Fibroblast of skin of scalp (primary cell): ENCODE data around the gene HOXC11.

Experiments used
- DNase-seq: peaks from one replicate; pipeline ENCODE4 v3.0.0-alpha.2; 2013

HOXC11 gene

DNA sequence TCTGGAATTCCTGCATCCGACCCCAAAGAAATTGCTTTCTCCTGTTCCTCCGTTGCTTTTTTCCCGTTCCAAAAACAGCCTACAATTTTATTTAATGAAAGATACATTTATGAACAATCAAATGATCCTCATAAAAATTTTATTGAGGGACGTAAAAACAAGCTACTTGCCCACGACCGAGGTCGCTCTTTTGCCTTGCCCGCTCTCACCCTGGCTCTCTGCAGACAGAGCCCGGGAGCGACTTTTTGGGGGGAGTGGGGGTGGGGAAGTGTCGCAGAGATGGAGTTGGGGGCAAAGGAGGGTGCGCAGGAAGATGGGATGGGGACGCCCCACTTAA, 25.9 kb downstream of the HOXC11 start:
- no peak for DNase-seq

DNA sequence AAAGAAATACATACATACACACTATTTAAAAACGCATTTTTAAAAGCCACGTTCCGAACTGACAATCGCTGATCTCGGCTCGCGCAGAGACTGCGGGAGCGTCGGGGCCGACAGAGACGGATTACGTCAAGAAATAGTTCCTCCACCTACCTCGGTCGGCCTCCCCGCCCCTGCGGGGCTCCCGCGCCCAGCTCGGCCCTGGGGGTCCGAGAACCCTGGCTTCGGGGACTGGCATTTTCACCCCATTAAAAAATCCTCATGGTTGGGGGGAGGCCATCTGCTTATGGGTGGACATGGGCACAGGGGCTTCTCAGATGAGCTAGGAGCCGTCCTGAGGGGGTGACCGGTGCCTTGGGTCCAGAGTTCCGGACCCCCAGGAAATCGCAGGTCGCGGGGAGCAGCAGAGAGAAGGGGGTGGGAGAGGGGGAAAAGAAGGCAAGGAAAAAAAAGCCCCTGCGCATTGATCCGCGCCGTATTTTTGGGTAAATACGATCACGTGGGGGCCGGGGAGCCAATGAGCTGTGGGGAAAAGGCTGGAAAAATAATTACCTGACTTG, 26.7 kb downstream of the HOXC11 start:
- DNase-seq: peak; percentile 27

DNA sequence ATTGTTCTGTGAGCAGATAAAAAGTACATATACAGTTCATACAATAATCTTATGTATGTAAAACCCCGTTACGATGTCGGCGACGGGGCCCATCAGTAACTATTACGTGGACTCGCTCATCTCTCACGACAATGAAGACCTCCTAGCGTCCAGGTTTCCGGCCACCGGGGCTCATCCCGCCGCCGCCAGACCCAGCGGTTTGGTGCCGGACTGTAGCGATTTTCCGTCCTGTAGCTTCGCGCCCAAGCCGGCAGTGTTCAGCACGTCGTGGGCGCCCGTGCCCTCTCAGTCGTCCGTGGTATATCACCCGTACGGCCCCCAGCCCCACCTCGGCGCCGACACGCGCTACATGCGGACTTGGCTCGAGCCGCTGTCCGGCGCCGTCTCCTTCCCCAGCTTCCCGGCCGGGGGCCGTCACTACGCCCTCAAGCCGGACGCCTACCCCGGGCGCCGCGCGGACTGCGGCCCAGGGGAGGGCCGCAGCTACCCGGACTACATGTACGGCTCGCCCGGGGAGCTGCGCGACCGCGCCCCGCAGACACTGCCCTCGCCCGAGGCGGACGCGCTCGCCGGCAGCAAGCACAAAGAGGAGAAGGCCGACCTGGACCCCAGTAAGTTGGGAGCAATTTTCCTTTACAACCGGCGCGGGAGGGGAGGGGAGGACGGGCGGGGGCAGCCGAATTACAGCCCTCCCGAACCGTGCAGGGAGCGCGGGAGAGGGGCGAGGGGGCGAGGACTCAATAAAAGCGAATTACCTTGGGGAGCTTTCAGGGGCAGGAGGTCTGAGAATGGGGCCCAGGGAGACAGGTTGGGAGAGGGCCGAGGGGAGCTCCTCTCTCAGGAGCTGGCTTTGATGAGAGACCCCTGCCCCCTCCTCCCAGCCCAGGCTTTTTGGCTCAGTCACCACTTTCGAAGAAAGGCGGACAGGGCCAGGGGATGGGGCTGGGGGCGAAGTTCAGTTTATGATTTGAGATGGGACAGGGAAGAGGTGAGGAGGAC, 27.5 kb downstream of the HOXC11 start, which contains the start of gene HOXC9:
Gene HOXC9 (plus strand): TSS at position 46 of the 999 bp plus-strand sequence. CDS start 28 bp downstream, at position 74.
- no peak for DNase-seq

DNA sequence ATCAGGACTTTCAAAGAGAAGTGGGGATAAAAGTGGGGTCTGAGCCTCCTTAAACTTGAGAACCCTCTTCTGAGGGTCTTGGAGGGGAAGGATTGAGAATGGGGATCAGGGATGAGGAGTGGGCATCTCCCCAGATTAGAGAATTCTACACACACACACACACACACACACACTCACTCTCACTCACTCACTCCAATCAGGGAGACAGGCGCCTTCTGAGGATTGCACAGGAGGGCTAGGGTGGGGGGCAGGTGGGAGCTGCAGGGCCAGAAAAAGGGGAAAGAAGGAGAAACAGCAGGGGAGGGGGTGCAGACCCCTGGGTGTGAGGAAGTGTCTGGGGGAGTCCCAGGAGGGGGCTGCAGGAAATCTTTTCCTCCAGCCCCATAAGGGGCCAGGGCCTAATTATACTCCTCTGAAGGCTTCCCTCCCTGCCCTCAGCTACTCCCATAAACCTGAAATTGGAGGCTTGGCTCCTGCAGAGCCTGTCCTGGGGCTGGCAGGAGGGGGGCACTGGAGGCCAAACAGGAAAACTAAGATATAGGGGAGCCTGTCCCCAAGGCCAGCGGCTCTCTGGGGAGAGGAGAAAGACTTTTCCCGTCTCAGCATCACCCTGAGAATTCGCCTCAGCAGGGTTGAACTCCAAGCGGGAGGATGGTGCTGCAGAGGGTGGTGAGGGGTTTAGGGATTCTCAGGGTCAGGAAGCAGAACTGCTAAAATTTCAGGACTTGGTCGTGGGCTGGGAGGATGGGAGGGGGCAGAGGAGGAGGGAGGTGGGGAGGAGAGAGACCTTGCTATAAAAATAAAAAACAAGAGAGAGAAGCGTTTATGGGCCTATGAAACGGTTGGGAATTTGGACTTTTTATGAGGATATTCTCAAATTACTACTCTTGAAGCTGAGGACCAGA, 28.6 kb downstream of the HOXC11 start:
- no peak for DNase-seq

DNA sequence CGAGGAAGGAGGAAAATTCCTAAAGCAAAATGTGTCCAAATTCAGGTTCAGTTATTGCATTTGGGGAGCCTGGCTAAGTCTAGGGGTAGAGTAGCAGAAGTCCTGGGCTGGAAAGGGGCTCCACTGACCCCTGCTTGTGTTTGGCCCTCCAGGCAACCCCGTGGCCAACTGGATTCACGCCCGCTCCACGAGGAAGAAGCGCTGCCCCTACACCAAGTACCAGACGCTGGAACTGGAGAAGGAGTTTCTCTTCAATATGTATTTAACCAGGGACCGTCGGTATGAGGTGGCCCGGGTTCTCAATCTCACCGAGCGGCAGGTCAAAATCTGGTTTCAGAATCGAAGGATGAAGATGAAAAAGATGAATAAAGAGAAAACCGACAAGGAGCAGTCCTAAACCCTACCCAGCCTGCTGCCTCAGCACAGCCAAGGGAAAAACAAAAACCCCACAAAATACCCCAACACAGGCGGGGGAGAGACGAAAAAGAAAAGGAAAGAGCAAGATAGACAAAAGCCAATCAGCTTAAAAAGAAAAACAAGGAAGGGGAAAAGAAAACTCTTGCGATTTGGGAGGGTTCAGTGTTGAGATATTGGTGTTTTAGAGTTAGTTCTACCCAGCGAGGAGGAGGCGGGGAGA, 29.5 kb downstream of the HOXC11 start:
- no peak for DNase-seq

DNA sequence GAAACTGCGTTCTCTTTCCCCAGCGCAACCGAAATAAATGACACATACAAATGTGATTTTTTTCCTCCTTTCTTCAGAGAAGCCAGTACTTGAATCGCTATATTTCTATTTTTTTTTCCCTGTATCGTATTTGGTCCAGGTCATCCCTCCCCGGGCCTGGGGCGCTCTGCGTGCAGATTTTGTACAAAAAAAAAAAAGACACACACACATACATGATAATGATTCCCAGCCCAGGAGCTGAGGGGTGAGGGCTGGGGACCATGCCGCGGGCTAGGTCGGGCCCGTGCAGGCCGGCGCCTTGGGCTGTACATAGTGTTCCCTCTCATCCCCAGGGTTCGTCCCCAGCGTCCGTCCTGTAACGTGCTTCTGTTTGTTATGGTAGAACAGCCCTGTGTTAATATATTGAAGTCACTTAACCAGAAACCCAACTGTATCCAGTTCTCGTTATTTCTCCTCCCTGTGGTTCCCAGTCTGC, 30.0 kb downstream of the HOXC11 start:
- DNase-seq: no peak

DNA sequence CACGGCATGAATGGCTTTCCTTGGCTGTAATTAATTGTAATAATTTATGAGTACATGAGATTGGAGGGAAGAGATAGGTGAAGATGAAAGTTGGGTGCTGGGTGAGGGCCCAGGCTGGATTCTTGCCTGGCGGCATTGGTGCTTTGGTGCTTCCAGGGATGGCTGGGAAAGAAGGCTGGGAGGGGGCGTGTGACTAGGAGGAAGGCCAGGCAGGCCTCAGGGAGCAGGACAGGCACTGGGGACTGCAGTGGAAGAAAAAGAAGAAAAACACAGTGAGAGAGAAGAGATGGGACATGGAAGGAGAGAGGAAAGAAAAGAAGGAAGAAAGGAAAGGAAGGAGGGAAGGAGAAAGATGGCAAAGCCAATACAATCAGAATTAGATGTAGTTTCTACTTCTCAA, 30.7 kb downstream of the HOXC11 start:
- no peak for DNase-seq

DNA sequence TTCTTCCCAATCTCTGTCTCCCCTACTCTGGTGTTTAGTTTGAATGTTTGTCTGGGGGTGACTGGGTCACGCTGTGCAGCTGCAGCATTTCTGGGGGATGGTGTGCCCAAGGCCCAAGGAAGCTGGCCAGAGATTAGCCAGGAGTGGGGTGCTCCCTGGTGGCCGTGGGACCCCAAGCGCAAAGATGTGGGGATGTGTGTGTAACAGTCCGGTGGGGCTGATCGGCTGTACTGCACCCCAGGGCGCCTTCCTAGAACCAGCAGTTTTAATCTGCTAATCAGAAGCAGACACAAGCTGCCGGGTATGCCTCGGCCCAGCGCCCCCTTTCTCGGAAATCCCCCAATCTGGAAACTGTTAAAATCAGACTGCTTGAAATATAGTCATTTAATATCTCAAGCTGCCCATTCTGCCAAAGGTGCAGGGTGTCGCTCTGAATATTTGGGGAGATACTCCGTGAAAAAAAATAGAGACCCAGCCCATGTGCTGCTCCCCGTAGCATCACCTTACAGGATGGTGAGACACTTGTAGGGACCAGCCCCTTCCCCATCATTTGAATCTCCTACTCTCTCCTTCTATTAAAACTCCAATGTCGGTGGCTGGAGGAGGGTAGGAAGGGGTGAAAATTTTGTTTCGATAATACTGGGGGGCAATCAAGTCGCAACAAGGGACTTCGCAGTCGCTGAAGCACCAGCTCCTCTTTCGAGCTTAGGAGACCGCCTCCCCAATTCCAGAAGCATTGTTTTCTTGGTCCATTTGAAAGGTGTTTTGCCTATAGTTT, 31.3 kb downstream of the HOXC11 start:
- DNase-seq: no peak

DNA sequence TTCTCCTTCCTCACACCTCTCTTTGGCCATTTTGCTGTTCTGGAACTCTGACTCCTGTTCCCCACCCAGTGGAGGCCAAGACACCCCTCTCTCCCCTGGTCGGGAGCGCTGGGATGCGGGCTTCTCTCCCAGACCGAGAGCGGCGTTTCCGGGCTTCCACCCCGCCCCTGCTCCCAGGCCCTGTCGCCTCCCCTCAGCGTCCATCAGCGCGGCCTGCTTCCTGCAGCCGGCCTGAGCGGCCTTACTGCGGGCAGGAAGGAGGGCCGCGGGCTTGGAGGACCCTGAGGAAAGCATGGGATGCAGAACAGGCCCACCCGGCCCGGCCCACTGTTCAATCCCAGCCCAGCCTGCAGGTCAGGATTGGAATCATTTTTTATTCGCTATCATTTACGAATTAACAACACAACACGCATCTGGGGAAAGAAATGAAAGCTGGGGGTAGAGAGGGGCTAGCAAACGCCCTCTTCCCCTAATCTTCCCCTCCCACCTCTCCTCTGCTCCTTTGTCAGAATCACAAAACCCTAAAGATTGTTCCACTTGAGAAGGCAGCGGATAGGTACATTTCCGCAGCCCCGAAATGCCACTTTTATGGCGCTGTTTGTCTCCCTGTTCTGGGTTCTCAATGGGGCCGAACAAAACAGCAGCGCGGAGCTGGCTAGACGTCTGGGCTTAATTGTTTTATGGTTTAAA, 32.1 kb downstream of the HOXC11 start:
- no peak for DNase-seq

DNA sequence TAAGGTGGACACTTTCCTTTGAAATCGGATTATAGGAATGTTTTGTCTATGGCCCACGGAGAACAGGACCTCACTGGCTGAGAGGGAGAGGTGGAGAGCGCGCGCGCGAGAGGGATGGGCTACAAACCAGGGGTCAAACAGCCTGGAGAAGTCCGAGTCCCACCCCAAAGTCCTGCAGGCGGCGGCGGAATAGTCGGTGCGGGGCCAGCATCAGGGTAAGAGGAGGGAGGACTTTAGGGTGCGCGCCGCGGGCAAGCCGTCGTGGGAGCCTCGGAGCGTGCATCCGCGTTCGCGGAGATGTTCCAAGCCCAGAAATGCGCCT, 32.6 kb downstream of the HOXC11 start:
- no peak for DNase-seq

DNA sequence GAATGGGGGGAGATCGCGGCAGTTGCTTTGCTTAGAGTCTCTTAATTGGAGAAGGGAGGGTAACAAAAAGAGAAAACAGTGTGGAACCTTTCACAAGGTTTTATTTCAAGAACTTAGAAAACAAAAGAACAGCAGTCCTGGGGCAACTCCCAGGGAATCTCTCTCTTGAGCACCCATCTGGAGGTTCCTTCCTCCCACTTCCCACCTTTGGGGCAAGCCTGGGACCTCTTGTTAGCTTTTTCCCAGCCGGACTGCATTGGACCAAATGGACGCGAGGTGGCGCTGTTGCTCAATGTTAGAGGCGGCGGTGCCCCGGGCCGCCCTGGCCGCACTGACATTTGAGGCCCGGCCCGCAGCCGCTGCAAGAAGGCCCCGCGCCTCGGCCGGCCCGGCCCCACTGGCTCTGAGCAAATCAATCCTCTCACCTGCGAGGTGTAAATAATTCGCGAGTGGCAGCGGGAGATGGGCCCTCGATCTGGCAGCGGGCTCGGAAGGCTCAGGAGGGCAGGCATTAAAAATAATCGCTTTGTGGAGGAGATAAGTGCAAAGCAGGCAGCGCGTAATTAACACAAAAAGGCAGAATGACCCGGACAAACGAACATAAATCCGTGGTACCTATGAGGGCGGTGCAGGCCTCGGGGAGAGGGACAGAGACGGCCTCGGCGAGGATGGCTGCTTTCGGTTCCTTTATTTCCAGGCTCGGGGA, 33.1 kb downstream of the HOXC11 start:
- DNase-seq: peak; percentile 75

DNA sequence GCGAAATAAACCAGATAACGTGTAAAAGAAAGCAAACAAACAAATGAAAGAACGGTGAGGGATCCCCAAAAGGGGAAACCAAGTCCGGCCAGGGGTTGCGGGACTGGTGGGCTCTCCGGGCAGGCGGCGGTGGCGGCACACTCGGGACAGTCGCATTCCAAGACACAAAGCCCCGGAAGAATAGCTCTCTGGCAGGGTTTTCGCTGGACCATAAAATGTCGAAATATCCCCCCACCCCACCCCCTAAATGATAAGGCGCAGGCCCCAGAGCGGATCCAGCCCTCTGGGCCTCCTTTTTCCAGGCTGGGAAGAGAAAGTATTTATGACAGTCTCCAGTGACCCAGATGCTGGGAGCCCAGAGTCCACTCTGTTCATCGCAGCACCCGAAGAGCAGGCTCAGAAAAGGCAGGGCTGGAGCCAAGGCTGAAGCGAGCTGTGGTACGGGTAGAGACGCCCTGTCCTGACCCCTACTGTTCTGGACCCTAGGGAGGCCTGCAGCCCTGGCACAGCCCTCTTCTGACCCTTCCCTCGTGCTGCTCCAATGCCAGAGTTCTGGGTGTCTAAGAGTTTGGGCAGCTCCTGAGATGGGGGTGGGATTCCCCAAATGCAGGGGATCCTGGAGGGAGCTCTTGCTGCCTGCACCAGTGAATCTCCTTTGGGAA, 33.8 kb downstream of the HOXC11 start:
- no peak for DNase-seq

DNA sequence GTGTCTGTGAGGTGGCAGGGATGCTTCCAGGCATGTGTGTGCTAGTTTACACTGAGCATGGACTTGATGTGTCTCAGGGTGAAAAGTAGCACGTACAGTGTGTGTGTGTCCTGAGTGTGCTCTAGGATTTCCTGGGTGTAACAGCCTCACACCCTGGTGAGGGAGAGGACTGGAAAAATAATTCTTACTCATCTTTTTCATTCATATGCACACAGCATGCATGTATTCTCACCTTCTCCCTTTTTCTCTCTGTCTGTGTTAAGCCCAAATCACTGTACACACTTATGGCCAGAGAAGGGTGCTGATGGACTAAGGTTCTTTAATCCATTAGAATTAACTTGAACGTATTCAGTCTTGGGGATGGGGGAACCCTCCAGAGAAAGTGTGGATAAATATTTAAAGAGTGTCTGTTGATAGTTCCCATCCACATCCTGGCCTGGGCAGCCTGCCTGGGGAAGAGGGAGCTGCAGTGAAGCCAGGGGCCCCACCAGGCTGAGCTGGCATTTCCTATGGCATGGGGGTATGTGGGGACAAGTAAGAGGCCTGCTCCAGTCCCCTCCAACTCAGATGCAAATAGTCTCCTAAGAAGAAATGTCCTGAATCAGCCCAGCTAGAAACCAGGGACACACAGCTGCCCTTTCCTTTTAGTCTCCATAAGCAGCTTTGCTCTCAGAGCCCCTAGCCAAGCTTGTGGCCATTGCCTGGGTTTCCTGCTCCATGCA, 34.8 kb downstream of the HOXC11 start:
- DNase-seq: no peak

DNA sequence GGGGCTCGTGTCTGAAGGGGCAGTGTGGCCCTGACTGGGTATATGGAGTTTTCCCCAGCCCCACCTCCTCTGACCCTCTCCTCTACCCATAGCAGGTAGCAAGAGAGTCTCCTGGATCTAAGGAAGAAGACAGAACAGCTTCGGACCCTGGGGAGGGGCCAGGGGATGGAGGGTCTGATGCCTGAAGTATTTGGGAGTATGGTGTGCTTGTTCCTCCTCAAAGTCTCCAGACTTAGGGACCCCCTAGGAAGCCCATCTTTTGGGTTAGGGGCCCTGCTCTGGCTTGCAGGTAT, 35.3 kb downstream of the HOXC11 start:
- DNase-seq: no peak

DNA sequence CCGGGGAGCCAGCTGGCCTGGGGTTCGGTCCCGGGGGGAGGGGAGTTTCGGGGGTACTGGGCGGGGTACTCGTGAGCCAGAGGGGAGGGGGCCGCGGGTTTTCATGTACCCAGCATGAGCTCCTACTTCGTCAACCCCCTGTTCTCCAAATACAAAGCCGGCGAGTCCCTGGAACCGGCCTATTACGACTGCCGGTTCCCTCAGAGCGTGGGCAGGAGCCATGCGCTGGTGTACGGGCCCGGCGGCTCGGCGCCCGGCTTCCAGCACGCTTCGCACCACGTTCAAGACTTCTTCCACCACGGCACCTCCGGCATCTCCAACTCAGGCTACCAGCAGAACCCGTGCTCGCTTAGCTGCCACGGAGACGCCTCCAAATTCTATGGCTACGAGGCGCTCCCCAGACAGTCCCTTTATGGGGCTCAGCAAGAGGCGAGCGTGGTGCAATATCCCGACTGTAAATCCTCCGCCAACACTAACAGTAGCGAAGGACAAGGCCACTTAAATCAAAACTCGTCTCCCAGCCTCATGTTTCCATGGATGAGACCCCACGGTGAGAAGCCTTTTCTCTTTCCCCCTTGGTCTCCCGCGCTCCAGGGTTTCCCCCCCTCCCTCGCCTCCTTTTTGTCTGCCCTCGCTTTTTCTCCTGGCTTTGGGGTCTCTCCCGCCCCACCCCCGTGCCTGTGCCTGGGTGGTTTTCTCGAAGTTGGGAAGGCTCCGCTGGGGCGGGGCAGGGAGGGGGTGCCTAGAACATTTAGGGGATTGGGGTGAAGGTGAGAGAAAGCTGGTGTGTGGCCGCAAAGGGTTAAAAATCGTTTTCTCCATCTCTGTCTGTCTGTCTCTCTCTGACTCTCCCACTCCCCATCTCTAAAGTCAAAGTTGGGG, 36.5 kb downstream of the HOXC11 start:
- DNase-seq: no peak

DNA sequence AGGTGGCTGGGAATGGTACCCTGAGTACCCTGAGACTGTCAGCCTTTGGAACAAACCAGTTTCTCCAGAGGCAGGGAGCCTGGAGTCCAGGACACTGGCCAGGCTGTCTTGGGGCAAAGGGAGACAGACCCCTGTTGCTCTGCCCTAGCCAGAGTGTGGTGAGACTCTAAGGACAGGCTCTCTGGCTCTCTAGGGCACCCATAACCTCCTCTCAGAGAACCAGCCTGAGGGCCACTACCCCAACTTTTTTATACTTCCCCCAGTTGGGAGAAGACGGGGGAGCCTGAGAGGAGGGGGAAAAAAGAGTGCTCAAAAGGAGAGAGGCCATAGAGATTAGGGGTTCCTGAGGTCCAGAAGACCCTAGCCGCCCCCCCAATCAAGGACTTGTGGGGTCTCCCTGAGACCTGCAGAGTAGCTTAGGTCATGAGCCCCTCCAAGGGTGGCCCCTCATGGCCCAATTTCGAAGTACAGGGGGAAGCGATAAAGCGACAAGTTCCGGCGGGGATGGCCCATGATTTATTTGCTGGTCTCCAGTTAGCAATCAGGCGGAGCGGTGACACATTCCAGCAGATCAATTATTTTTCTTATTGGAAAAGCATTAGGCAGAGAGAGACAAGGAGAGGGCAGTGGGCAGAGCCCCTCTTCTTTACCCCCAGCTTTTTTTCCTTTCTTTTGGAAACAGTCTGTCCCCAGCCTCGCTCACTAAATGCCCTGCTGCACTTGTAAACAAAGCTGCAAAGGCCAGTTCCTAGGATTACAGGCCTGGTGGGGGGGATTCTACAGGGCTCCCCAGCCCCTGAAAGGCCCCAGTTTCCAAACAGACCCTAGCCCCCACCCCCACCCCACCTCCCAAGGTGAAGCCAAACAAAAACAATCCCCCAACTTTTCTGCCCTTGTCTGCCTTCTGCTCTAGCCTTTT, 37.4 kb downstream of the HOXC11 start:
- no peak for DNase-seq

DNA sequence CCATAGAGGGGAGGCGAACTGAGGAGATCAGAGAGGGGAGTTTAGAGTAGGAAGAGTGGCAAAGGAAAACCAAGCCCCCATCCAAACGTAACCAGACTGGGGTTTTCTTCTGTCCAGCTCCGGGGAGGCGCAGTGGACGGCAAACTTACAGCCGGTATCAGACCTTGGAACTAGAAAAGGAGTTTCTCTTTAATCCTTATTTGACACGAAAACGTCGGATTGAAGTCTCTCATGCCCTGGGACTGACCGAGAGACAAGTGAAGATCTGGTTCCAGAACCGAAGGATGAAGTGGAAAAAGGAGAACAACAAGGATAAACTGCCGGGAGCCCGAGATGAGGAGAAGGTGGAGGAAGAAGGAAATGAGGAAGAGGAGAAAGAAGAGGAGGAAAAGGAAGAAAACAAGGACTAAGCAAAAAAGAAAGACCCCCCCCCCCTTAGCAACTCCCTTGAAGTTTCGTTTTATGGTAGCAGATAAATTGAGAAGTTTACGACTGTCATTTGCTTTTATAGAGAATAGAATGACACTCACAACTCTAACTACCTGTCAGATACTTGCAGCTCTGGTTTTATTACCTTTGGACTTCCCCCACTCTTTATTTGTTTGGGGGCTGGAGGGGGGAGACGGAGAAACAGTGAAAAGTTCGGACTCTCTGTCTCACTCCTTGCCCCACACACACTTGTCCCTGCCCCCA, 38.2 kb downstream of the HOXC11 start:
- no peak for DNase-seq
